ENCODE results near the gene SMC4.

SMC4 gene

DNA sequence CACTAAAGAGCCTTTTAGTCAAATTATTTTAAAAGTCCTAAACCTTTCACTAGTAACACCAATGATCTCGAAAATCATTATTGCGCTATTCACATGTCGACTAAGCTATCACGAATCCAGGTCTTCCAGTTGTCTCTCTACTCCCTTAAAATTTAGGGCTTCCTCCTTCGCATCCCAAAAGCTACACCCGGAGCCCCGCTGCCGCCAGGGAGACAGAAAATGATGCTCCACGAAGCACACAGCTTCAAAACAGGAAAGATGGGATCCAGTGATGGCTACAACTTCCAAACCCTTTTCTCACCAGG lies 678 bp upstream of the SMC4 start:
- H3K27ac ChIP-seq = peak overlapping the region; percentile 98
- TF ChIP-seq, protein P1, sequence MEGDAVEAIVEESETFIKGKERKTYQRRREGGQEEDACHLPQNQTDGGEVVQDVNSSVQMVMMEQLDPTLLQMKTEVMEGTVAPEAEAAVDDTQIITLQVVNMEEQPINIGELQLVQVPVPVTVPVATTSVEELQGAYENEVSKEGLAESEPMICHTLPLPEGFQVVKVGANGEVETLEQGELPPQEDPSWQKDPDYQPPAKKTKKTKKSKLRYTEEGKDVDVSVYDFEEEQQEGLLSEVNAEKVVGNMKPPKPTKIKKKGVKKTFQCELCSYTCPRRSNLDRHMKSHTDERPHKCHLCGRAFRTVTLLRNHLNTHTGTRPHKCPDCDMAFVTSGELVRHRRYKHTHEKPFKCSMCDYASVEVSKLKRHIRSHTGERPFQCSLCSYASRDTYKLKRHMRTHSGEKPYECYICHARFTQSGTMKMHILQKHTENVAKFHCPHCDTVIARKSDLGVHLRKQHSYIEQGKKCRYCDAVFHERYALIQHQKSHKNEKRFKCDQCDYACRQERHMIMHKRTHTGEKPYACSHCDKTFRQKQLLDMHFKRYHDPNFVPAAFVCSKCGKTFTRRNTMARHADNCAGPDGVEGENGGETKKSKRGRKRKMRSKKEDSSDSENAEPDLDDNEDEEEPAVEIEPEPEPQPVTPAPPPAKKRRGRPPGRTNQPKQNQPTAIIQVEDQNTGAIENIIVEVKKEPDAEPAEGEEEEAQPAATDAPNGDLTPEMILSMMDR (conservative IDR thresholded peaks at IDR 0.05) = no peak
- TF ChIP-seq ZFX (IDR thresholded peaks at IDR 0.05) = no peak

DNA sequence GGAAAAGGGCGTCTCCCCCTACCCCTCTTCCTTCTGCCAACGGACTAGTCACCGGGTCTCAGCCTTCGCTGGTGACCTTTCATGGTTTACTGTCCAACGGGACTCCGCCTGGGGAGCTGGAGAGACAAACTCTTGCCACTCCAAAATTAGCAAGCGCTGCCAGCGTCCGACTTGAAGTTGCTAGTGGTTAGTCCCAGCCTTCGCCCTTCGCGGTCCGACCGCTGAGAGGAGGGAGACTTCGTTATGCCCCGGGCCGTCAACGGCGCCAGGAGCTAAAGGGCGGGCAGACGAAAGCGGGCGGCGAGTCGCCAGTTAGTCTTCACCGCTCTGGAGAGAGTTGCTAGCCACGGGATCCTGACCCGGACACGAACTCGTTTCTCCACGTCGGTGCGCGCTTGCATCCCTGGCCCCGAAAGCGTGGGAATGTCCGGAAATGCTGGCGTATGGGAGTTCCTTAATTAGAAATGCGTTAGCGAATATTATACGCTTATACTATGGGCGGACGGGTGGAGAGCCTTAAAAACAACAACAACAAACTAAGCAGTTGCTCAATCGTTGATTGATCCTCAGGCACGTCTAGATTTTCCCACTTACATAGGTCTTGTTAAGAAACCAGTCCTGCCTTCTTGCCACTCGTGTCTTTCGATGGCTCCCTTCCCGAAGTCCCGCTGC lies 716 bp downstream of the SMC4 start:
- peak overlapping the region; percentile 98 for H3K27ac ChIP-seq
- TF ChIP-seq, protein P1 (conservative IDR thresholded peaks at IDR 0.05) = no peak
- TF ChIP-seq ZFX (IDR thresholded peaks at IDR 0.05) = no peak

DNA sequence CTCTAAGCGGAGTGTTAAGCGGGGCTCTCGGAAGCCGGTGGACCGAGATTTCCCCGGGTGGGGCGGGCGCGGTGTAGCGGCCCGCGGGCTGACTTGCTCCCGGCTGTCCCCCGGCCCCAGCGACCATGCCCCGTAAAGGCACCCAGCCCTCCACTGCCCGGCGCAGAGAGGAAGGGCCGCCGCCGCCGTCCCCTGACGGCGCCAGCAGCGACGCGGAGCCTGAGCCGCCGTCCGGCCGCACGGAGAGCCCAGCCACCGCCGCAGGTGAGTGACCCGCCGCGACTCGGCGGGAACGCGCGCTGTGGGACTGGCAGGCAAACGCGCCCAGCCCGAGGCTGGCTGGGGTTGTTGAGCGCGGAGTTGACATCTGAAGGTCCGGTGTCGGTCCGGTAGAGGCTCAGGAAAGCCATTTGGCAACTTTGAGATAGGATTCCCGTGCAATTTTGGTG lies 1.3 kb downstream of the SMC4 start:
- TF ChIP-seq ZFX (IDR thresholded peaks at IDR 0.05) = no peak
- TF ChIP-seq, protein P1 (conservative IDR thresholded peaks at IDR 0.05) = no peak
- peak overlapping the region; percentile 98 for H3K27ac ChIP-seq

DNA sequence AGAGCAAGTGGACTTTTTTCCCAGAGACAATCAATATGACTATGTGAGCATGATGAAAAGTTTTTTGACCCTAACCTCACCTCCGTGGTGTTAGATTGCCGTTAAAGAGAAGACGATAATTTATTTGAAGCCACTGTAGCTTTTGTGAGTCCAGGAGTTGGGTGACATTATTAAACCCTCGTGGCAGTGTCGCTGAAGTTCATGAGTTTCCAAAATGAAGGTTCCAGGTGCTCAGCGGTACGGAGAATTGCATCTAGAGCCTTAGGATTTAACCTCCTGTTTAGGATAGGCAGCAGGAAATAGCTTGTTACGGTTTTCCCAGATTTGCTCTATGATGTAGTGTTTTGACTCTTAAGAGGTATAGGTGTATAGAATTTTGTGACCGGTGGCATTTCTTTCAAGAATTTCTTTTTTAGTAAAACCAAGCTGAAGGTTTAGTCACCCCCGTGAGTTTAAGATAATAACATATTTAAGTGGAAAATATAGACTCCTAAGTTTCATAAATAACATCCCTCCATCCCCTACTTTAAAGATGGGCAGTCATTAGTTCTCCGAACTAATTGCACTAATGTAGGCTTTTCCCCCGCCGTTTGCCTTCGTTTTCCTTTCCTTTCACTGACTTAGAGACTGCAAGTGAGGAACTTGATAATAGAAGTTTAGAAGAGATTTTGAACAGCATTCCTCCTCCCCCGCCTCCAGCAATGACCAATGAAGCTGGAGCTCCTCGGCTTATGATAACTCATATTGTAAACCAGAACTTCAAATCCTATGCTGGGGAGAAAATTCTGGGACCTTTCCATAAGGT lies 2.0 kb downstream of the SMC4 start:
- H3K27ac ChIP-seq = peak overlapping the region; percentile 98
- TF ChIP-seq ZFX (IDR thresholded peaks at IDR 0.05) = no peak
- TF ChIP-seq, protein P1 (conservative IDR thresholded peaks at IDR 0.05) = no peak

DNA sequence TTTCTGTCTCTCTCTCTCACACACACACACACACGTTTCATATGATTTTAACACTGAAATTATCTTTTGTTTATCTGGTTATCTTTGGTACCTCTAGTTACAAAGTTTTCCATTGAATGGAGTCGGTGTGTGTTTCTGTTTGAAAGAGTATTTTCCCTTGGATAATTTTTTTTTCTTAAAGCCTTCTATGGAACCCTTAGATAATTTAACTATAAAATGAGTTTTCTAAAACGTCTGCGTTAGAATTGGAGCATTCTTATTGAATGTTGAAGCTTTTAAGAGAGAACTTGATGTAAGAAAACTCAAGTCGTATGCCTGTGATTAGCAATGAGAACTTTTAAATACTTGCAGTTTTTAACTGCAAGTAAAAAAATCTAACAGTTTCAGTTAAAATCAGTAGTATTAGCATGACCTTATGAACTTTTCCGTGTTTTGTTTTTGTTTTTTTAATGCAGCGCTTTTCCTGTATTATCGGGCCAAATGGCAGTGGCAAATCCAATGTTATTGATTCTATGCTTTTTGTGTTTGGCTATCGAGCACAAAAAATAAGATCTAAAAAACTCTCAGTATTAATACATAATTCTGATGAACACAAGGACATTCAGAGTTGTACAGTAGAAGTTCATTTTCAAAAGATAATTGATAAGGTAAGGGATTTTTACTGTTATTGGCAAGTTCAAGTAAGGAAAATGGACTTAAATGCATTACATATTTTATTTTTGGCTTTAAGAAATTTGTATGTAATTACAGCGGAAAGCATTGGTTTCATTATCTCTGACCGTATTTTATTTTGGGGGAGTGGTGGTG lies 3.0 kb downstream of the SMC4 start:
- TF ChIP-seq, protein P1 (conservative IDR thresholded peaks at IDR 0.05) = no peak
- no peak for TF ChIP-seq ZFX (IDR thresholded peaks at IDR 0.05)
- no peak overlapping the region for H3K27ac ChIP-seq

DNA sequence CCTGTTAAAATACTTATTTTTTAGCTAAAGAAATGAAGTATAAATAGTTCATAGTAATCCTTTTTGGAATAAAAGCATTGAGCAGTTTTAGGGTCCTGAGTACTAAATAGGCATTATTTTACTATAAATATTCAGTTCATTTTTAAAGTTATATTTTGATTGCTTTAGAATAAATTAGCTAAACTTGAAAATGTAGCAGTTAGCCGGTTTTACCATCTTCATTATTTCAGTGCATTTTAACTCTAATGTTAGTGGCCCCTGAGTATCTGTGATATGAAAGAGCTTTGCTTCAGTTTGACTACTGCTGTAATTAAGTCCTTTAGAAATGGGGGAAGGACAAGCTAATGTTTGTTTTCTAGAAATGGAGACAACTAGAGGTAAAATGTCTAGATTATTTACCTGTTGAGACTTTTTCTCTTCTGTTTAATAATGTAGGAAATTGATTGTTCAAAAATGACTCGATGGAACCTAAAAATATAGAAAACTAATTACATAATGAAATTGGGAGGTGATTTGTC lies 3.6 kb downstream of the SMC4 start:
- no peak for TF ChIP-seq ZFX (IDR thresholded peaks at IDR 0.05)
- TF ChIP-seq, protein P1 (conservative IDR thresholded peaks at IDR 0.05) = no peak
- H3K27ac ChIP-seq = no peak overlapping the region

Measured in C4-2B (cell line).